ENCODE results near the gene SEZ6.

DNA sequence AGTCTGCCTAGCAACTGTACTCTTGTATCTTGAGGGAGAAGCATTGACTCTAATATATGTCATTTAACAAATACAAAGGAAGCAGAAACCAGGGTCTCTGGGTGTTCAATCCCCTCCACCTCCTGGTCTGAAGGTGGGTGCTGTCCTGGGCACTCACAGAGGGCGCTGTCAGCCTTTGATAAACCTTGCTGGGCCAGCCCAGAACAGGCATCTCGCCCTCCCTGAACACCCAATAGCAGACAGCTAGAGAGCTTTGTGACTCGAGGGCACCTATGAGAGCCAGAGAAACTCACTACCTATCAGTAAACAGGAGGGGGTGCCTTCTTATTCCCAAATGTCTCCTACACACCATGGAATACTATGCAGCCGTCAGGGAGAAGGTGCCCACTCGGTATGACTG, 30.8 kb upstream of the SEZ6 start:
- no peak for TF ChIP-seq POLR2A (IDR thresholded peaks at IDR 0.05)
- TF ChIP-seq, protein P1, sequence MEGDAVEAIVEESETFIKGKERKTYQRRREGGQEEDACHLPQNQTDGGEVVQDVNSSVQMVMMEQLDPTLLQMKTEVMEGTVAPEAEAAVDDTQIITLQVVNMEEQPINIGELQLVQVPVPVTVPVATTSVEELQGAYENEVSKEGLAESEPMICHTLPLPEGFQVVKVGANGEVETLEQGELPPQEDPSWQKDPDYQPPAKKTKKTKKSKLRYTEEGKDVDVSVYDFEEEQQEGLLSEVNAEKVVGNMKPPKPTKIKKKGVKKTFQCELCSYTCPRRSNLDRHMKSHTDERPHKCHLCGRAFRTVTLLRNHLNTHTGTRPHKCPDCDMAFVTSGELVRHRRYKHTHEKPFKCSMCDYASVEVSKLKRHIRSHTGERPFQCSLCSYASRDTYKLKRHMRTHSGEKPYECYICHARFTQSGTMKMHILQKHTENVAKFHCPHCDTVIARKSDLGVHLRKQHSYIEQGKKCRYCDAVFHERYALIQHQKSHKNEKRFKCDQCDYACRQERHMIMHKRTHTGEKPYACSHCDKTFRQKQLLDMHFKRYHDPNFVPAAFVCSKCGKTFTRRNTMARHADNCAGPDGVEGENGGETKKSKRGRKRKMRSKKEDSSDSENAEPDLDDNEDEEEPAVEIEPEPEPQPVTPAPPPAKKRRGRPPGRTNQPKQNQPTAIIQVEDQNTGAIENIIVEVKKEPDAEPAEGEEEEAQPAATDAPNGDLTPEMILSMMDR (IDR thresholded peaks at IDR 0.05 in 4 of 5, conservative IDR thresholded peaks at IDR 0.05 in 1 of 5) = no peak

Data from gastrocnemius medialis (tissue), 4 donors.